Common myeloid progenitor, CD34-positive (primary cell): ENCODE results near the gene SLC13A5. TPM values are rescaled to one million over a fixed set of nuclear protein-coding genes. Genes with fewer than 3 reads are reported as not detected.
A peak's percentile ranks its signal among the peaks of the same experiment; 100 is the strongest.

Experiments used
- CTCF ChIA-PET: fragments of 350-600 bp; sonication (Branson Sonifier 250); formaldehyde crosslinking; loops from one replicate; lab custom pipeline; 2021; ENCODE audit warnings: antibody characterized with exemption; lab: Charles Lee
- POLR2A ChIA-PET: fragments of 350-600 bp; sonication (Branson Sonifier 250); formaldehyde crosslinking; loops from one replicate; lab custom pipeline; 2021; ENCODE audit warnings: antibody characterized with exemption; lab: Charles Lee
- DNase-seq, 3 donors: peaks; one replicate each; pipeline versions ENCODE4 v3.0.0 to v3.0.0-alpha.2; 2013
- H3K27ac ChIP-seq, 2 experiments: 1 replicate in 1 of 2; 2 replicates in 1 of 2; pipeline ENCODE4 v1.7.0; 2013; ENCODE audit warnings: inconsistent platforms in 2 of 2, low read length in 2 of 2, mild to moderate bottlenecking in 2 of 2, low read depth in 1 of 2, moderate library complexity in 1 of 2; ENCODE audit not compliant: severe bottlenecking in 2 of 2, insufficient read depth in 1 of 2, poor library complexity in 1 of 2
- H3K27me3 ChIP-seq, 5 experiments: replicated peaks in 2 of 5; 1 replicate in 3 of 5; 2 replicates in 2 of 5; pipeline versions ENCODE4 v1.6.1 to v1.7.0; 2013; ENCODE audit warnings: low read length in 4 of 5, mild to moderate bottlenecking in 2 of 5, moderate library complexity in 2 of 5, inconsistent platforms in 1 of 5; ENCODE audit not compliant: insufficient read depth in 5 of 5, control insufficient read depth in 4 of 5
- H3K36me3 ChIP-seq, 4 experiments: 1 replicate in 2 of 4; 2 replicates in 2 of 4; pipeline versions ENCODE4 v1.6.1 to v1.7.0; 2013; ENCODE audit warnings: low read length in 3 of 4, control low read depth in 1 of 4, mild to moderate bottlenecking in 1 of 4; ENCODE audit not compliant: control insufficient read depth in 4 of 4, insufficient read depth in 4 of 4
- H3K4me1 ChIP-seq, 4 experiments: 1 replicate in 3 of 4; 2 replicates in 1 of 4; pipeline versions ENCODE4 v1.6.1 to v1.7.1; 2013; ENCODE audit warnings: low read length in 3 of 4, mild to moderate bottlenecking in 3 of 4, control low read depth in 1 of 4, inconsistent platforms in 1 of 4, moderate library complexity in 1 of 4; ENCODE audit not compliant: control insufficient read depth in 4 of 4, insufficient read depth in 4 of 4; ENCODE audit errors: control extremely low read depth in 1 of 4
- H3K4me3 ChIP-seq, 7 experiments: 1 replicate in 4 of 7; 2 replicates in 3 of 7; pipeline versions ENCODE4 v1.5.1 to v1.7.0; 2013; ENCODE audit warnings: mild to moderate bottlenecking in 7 of 7, low read length in 6 of 7, moderate library complexity in 6 of 7, inconsistent platforms in 2 of 7, low read depth in 2 of 7, control low read depth in 1 of 7; ENCODE audit not compliant: insufficient read depth in 4 of 7, control insufficient read depth in 1 of 7; ENCODE audit errors: extremely low read depth in 1 of 7
- H3K9me3 ChIP-seq, 5 experiments: 1 replicate in 4 of 5; 2 replicates in 1 of 5; pipeline versions ENCODE4 v1.6.1 to v1.7.1; 2013; ENCODE audit warnings: low read length in 4 of 5, mild to moderate bottlenecking in 2 of 5, inconsistent platforms in 1 of 5, low read depth in 1 of 5, moderate library complexity in 1 of 5; ENCODE audit not compliant: control insufficient read depth in 4 of 5, insufficient read depth in 2 of 5; ENCODE audit errors: control extremely low read depth in 1 of 5
- WGBS: methylation state at CpG from one replicate; pipeline ENCODE4 v1.1.5; 2013; ENCODE audit not compliant: insufficient coverage; 5-methylcytosine and 5-hydroxymethylcytosine counted together
- polyA plus RNA-seq: library from polyadenylated mRNA; unstranded; fragments of 120-200 nt; gene quantifications from one replicate; pipeline ENCODE4 v1.2.1, GENCODE V29; 2013

Gene SLC13A5
- 0.17 TPM for polyA plus RNA-seq

DNA sequence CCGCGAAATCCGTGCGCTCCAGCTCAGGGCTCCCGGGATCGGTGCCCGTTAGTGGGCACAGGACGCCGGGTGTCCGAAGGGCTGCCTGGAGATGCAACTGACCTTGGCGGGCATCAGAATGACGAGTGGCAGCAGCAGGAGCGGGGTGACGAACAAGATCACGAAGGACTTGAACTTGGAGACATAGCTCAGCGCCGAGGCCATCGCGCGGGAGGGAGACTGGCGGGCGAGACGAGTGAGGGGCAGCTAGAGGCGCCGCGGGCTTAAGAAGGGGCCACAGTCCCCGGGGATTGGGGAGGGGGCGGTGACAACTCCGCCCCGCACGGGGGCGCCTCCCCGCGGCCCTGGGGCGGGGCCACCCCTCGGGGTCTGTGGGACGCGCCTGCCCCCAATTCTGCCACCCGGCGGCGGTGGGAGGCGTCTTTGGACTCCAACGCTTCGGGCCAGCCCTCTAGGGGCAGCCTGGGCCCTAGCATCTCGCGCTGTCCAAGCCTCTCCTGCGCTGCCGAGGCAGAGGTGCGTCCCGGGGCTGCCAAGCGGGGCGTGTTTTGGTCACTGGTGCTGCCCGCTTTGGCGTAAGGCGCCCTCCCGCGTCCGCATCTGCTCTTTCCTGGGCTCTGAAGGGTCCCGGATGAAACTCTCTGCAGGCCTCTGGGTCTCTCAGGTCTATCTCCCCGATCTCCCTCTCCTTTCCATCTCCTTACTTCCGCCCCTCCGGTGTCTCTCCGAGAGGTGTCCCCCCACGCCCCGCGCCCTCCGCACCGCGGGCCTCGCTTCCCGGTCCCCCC is at the start of gene SLC13A5:
SLC13A5 (minus strand) TSS at position 240 of the 788 bp plus-strand sequence; CDS start at position 204, 36 bp downstream.
- Histone ChIP-seq H3K27me3 (peaks cover 0 to 56% (median 33%) of the 10 kb centered on the region in 5 experiments), H3K4me1 (peaks cover 0 to 25% (median 18%) of the 10 kb centered on the region in 4 experiments), H3K9me3 (peaks cover 0 to 14% (median 8%) of the 10 kb centered on the region in 5 experiments), H3K27ac (no peak within 1 kb of the TSS), H3K36me3 (no peaks in the 10 kb centered on the region), H3K4me3 (peak within 1 kb of the TSS in 5 of 7 experiments; percentile 15 to 70 (median 58))
- ChIA-PET POLR2A (no interaction called here), CTCF (interaction anchor here (1.1 to 2.0 kb wide), 2 partner anchors 12 to 31 kb away, joined by 5 to 20 read pairs; no protein-coding TSS in a partner anchor)
- DNase-seq = peak; percentile 64 to 80 (median 72)
- 1% methylated on average over 71 of the region's 71 CpGs for WGBS

DNA sequence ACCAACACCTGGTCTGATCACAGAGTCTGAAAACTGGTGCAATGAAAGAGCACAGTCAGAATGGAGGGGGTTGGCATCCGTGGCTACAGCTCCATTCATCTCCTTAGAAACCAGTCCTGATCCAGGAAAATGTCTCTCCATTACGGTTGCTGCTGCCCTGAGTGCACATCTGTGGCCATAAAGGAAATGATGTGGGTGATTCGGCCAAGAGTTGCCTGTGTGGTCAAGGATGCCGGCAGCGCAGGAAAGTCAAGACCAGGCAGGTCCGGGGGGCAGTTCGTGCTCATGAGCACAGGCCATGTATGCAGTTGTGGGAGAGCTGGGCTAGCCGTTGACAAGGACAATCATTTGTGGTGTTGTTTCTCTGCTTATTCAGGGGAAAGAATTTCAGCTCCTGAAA is 48.6 kb upstream of the SLC13A5 start:
- Histone ChIP-seq H3K4me1 (peaks cover 0 to 15% (median 8%) of the 10 kb centered on the region in 4 experiments), H3K4me3 (no peak overlapping the region), H3K9me3 (peaks cover 3 to 15% (median 8%) of the 10 kb centered on the region in 5 experiments), H3K27me3 (no peaks in the 10 kb centered on the region), H3K27ac (no peak overlapping the region), H3K36me3 (peaks cover 16 to 81% (median 41%) of the 10 kb centered on the region in 4 experiments)
- CTCF ChIA-PET = no interaction called here
- POLR2A ChIA-PET = no interaction called here
- no peak for DNase-seq
- 100% methylated on average over 7 of the region's 8 CpGs for WGBS

DNA sequence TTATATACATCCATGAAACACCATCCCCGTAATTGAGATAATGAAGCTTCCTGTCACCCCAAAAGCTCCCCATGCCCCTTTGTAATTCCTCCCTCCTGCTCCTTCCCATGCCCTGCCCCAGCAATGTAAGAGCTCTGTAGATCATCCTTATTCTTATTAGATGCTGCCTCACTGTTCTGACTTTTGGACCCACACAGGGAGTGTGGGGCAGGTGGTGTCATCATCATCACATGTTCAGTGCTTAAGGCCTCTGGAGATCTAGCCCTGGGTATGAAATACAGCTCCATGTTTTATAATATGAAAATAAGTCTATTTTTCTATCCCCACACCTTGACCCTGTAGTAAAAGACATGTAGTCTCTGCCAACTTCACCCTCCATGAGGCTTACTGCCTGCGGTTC is 44.6 kb upstream of the SLC13A5 start:
- Histone ChIP-seq H3K27ac (no peak overlapping the region), H3K36me3 (peaks cover 6 to 42% (median 17%) of the 10 kb centered on the region in 4 experiments), H3K9me3 (no peaks in the 10 kb centered on the region), H3K4me1 (peaks cover 0 to 50% (median 35%) of the 10 kb centered on the region in 4 experiments), H3K27me3 (no peaks in the 10 kb centered on the region), H3K4me3 (peak overlapping the region in 1 of 7 experiments; percentile 85)
- WGBS = 100% methylated on average over 2 of the region's 2 CpGs
- ChIA-PET POLR2A (no interaction called here), CTCF (interaction anchor here (0.5 to 1.0 kb wide), 4 partner anchors 13 to 655 kb away, joined by 3 to 5 read pairs (median 3); no protein-coding TSS in a partner anchor)
- no peak for DNase-seq

DNA sequence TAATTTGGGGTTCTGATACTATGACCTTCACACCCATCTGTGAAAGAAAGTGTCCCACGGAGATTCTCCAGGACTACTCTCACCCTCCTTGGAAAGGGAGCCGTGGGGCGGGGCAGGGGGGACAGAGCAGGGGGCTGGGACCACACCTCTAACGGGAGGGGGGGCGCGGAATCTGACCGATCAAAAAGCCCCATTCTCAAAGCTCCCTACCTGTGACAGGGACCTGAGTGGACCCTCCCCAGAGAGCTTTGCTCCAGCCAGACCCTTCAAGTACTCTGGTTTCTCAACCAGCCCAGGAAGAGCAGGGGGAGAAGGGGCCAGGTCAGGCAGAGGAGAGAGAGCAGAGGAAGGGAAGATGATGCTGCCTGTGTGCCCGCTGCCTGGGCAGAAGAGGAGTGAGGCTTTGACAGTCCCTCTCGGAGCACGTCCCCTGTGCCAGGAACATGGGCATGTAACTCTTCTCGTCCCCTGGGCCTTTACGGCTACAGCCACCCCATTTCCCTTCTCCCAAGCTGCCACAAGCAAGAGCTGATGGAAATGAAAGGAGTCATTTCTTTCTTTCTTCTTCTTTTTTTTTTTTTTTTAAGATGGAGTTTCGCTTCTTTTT is 43.4 kb upstream of the SLC13A5 start:
- H3K4me1 ChIP-seq = peaks cover 6 to 59% (median 42%) of the 10 kb centered on the region in 4 experiments
- POLR2A ChIA-PET = interaction anchor here (0.6 kb wide), 1 partner anchor 23 kb away, joined by 3 read pairs; no protein-coding TSS in a partner anchor
- peak overlapping the region; percentile 58 to 76 for H3K27ac ChIP-seq
- H3K9me3 ChIP-seq = no peaks in the 10 kb centered on the region
- CTCF ChIA-PET = interaction anchor here (0.6 to 1.8 kb wide), 2 partner anchors 13 to 680 kb away, joined by 3 read pairs; no protein-coding TSS in a partner anchor
- H3K4me3 ChIP-seq = peak overlapping the region; percentile 35 to 93 (median 86)
- H3K27me3 ChIP-seq = no peaks in the 10 kb centered on the region
- WGBS = 32% methylated on average over 9 of the region's 13 CpGs
- DNase-seq = no peak
- H3K36me3 ChIP-seq = peaks cover 4 to 30% (median 12%) of the 10 kb centered on the region in 4 experiments

DNA sequence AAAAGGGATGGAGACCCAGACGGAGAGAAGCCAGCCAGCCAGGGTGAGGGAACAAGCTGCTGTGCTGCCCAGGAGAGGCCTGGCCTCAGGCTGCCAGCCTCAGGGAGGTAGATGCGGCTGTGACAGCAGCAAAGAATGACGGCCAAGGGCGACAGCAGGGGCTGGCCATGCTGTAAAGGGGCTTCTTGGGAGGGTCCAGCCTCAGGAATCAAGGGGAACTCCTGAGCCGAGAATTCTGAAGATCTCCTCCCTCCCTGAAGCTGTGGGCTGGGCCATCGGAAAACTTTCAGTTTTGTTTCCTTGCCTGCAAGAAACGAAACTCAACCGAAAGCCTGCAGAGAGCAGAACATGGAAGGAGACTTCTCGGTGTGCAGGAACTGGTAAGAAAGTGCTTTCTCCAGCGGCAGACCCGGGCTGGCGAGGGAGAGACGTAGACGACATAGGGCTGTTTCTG is 42.6 kb upstream of the SLC13A5 start, which contains the start of gene XAF1:
XAF1 (plus strand) TSS at position 316 of the 454 bp plus-strand sequence; CDS start at position 349, 33 bp downstream.
- POLR2A ChIA-PET = no interaction called here
- 3% methylated on average over 13 of the region's 14 CpGs for WGBS
- H3K36me3 ChIP-seq = peaks cover 0 to 24% (median 9%) of the 10 kb centered on the region in 4 experiments
- peak within 1 kb of the TSS; percentile 35 to 93 (median 86) for H3K4me3 ChIP-seq
- H3K27ac ChIP-seq = peak within 1 kb of the TSS; percentile 58 to 76
- no peaks in the 10 kb centered on the region for H3K9me3 ChIP-seq
- H3K27me3 ChIP-seq = no peaks in the 10 kb centered on the region
- CTCF ChIA-PET = interaction anchor here (1.0 to 1.8 kb wide), 2 partner anchors 12 to 245 kb away, joined by 3 read pairs; no protein-coding TSS in a partner anchor
- DNase-seq = peak; percentile 66 to 82 (median 78)
- H3K4me1 ChIP-seq = peaks cover 6 to 59% (median 42%) of the 10 kb centered on the region in 4 experiments

DNA sequence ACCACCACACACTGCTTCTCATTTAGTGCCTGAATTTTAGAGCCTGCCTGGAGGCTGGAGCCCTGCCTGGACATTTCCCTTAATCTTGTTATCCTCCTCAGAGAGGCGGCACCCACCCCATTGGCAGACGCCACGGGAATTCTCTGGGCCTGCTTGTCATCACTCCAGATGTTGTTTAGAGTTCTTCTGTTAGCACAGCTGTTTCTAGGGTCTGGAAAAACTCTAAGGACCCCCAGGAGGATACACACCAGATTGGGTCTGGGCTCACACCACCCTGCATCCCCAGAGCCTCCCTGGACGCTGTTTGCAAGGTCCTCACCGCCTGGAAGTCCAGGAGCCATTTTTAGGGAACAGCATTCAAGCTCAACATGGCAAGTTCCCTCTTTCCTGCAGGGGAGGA is 42.1 kb upstream of the SLC13A5 start:
- Histone ChIP-seq H3K9me3 (no peaks in the 10 kb centered on the region), H3K36me3 (peaks cover 0 to 20% (median 7%) of the 10 kb centered on the region in 4 experiments), H3K27me3 (no peaks in the 10 kb centered on the region), H3K4me1 (peaks cover 6 to 59% (median 42%) of the 10 kb centered on the region in 4 experiments), H3K27ac (peak overlapping the region; percentile 58 to 76), H3K4me3 (peak overlapping the region in 6 of 7 experiments; percentile 66 to 93 (median 88))
- POLR2A ChIA-PET = no interaction called here
- CTCF ChIA-PET = interaction anchor here (0.6 to 1.8 kb wide), 6 partner anchors 12 to 267 kb away, joined by 3 to 4 read pairs (median 3); no protein-coding TSS in a partner anchor
- no peak for DNase-seq
- 92% methylated on average over 5 of the region's 5 CpGs for WGBS
